Kidney (tissue), 14 donors: ENCODE measurements around the gene ITPK1. TPM values are rescaled to one million over a fixed set of nuclear protein-coding genes. Genes with fewer than 3 reads are reported as not detected.

Experiments
- DNase-seq, 5 donors: peaks; one replicate each; pipeline ENCODE4 v3.0.0-alpha.2; 2013 to 2020
- FAIRE-seq: peaks from 2 replicates; lab custom pipeline; 2012; peaks lifted over from hg19 to GRCh38; lab: Jason Lieb, UNC
- H3K27ac ChIP-seq, 2 donors: one replicate each; pipeline ENCODE4 v1.7.0; 2013; ENCODE audit warnings: low read depth in 2 of 2, low read length in 2 of 2, inconsistent platforms in 1 of 2
- H3K27me3 ChIP-seq: one replicate; pipeline ENCODE4 v1.7.1; 2013; ENCODE audit warnings: low read length, inconsistent platforms; ENCODE audit not compliant: control insufficient read depth, insufficient read depth
- H3K36me3 ChIP-seq, 3 donors: one replicate each; pipeline versions ENCODE4 v1.7.0 to v1.7.1; 2013; ENCODE audit warnings: low read length in 3 of 3, control low read depth in 1 of 3, inconsistent platforms in 1 of 3; ENCODE audit not compliant: insufficient read depth in 3 of 3, control insufficient read depth in 2 of 3
- H3K4me1 ChIP-seq, 3 donors: one replicate each; pipeline versions ENCODE4 v1.7.0 to v1.7.1; 2013; ENCODE audit warnings: low read length in 3 of 3, inconsistent platforms in 1 of 3, low read depth in 1 of 3; ENCODE audit not compliant: control insufficient read depth in 2 of 3, insufficient read depth in 2 of 3
- H3K4me3 ChIP-seq, 3 donors: one replicate each; pipeline versions ENCODE4 v1.7.0 to v1.8.1; 2013; ENCODE audit warnings: low read length in 3 of 3, control low read depth in 1 of 3, inconsistent platforms in 1 of 3
- H3K9ac ChIP-seq, 3 donors: one replicate each; pipeline versions ENCODE4 v1.7.0 to v1.7.1; 2013; ENCODE audit warnings: low read length in 3 of 3, control low read depth in 1 of 3, inconsistent platforms in 1 of 3
- H3K9me3 ChIP-seq, 3 donors: one replicate each; pipeline versions ENCODE4 v1.7.0 to v1.7.1; 2013; ENCODE audit warnings: low read length in 3 of 3, control low read depth in 1 of 3, inconsistent platforms in 1 of 3; ENCODE audit not compliant: control insufficient read depth in 2 of 3, insufficient read depth in 1 of 3
- CTCF ChIP-seq: IDR thresholded peaks from 3 replicates; pipeline ENCODE4 v1.5.1; 2012; ENCODE audit warnings: mild to moderate bottlenecking, moderate library complexity, borderline replicate concordance; ENCODE audit not compliant: insufficient read depth; ENCODE audit errors: extremely low read depth
- intact Hi-C: fragments of 100-400 bp; cut with DNase I; formaldehyde crosslinking; loops from one replicate; pipeline ENCODE4 v1.11.1; 2022
- polyA plus RNA-seq: library from polyadenylated mRNA; stranded (reverse); fragments of 350-450 nt; fragmentation: Illumina TruSeq; extraction: RNeasy Lipid Tissue Mini Kit (QIAGEN cat#74804); gene quantifications from one replicate; pipeline ENCODE4 v1.2.3, GENCODE V29; 2014; ENCODE audit warnings: low read depth, low replicate concordance; ENCODE audit not compliant: insufficient read depth
- total RNA-seq: library from RNA; stranded (reverse); fragmentation: NEBNext Ultra II Directional; extraction: Animal tissue kit (Norgen Biotek cat#: 25700); gene quantifications from one replicate; pipeline ENCODE4 v1.2.1, GENCODE V29; 2021
- donor health status: control.
- donor health status: control.
- donor health status: control.
- donor health status: control.
- donor health status: control.
- donor health status: DM: yes; HTN: yes; CAD: no.
- donor health status: Normal renal cell carcinoma (clear cell type).

ITPK1 gene
- total and polyA plus RNA-seq, 2 donors from 2014 or later: 43.6 to 92.0 TPM

- intact Hi-C loops: no loop called here
- DNase-seq: peak in 1 of 5 donors; percentile 64
Observed at GRCh38 chr14:92998946-92999345, 116.8 kb downstream of the ITPK1 start.

GRCh38 chr14:92997343-92998061 lies 118.2 kb downstream of the ITPK1 start:
- Histone ChIP-seq H3K27me3 (no peaks in the 10 kb centered on the region), H3K9ac (no peak overlapping the region), H3K4me3 (no peak overlapping the region), H3K36me3 (peaks cover 0 to 12% (median 5%) of the 10 kb centered on the region in 3 donors), H3K9me3 (no peaks in the 10 kb centered on the region), H3K4me1 (peaks cover 0 to 2% (median 0%) of the 10 kb centered on the region in 3 donors), H3K27ac (no peak overlapping the region)
- no peak for TF ChIP-seq CTCF
- intact Hi-C loops: no loop called here
- no peak for FAIRE-seq
- DNase-seq: peak in 1 of 5 donors; percentile 30

More at GRCh38 chr14:92998946-92999345, 116.8 kb downstream of the ITPK1 start:
- no peak for FAIRE-seq
- Histone ChIP-seq H3K27ac (no peak overlapping the region), H3K27me3 (no peaks in the 10 kb centered on the region), H3K36me3 (peaks cover 0 to 1% (median 0%) of the 10 kb centered on the region in 3 donors), H3K4me3 (no peak overlapping the region), H3K9ac (no peak overlapping the region), H3K4me1 (no peaks in the 10 kb centered on the region), H3K9me3 (no peaks in the 10 kb centered on the region)
- no peak for TF ChIP-seq CTCF

GRCh38 chr14:92995620-92996019 lies 120.1 kb downstream of the ITPK1 start:
- Histone ChIP-seq H3K4me1 (peaks cover 0 to 2% (median 0%) of the 10 kb centered on the region in 3 donors), H3K9me3 (no peaks in the 10 kb centered on the region), H3K27me3 (no peaks in the 10 kb centered on the region), H3K27ac (no peak overlapping the region), H3K4me3 (no peak overlapping the region), H3K9ac (no peak overlapping the region), H3K36me3 (peaks cover 0 to 12% (median 8%) of the 10 kb centered on the region in 3 donors)
- DNase-seq (no peak), FAIRE-seq (no peak)
- intact Hi-C loops: no loop called here
- TF ChIP-seq CTCF: no peak
